Upper lobe of right lung (tissue), 1 donor: ENCODE measurements around the gene TEDC2. TPM values are rescaled to one million over a fixed set of nuclear protein-coding genes. Genes with fewer than 3 reads are reported as not detected.

Experiments
- ATAC-seq: fragments of 200-7000 bp; cut with Tn5 transposase; one replicate; pipeline ENCODE4 v1.9.1; 2020; ENCODE audit warnings: mild to moderate bottlenecking, moderate library complexity
- DNase-seq: peaks from one replicate; pipeline ENCODE4 v3.0.0-alpha.2; 2020
- H3K27ac ChIP-seq: fragments of 200-600 bp; one replicate; pipeline ENCODE4 v1.8.0; 2022
- H3K27me3 ChIP-seq: fragments of 200-600 bp; one replicate; pipeline ENCODE4 v1.8.0; 2022; ENCODE audit warnings: mild to moderate bottlenecking
- H3K36me3 ChIP-seq: fragments of 200-600 bp; one replicate; pipeline ENCODE4 v1.8.0; 2022
- H3K4me1 ChIP-seq: fragments of 200-600 bp; one replicate; pipeline ENCODE4 v1.8.0; 2022
- H3K4me3 ChIP-seq: fragments of 200-600 bp; one replicate; pipeline ENCODE4 v1.8.0; 2022; ENCODE audit warnings: mild to moderate bottlenecking
- H3K9me3 ChIP-seq: fragments of 200-600 bp; one replicate; pipeline ENCODE4 v1.8.0; 2022
- CTCF ChIP-seq: fragments of 200-600 bp; IDR thresholded peaks from one replicate; pipeline ENCODE4 v1.8.0; 2022; ENCODE audit warnings: antibody characterized with exemption
- intact Hi-C: fragments of 100-400 bp; cut with DNase I; formaldehyde crosslinking; loops from one replicate; pipeline ENCODE4 v1.11.0; 2022
- total RNA-seq: library from RNA; stranded (reverse); fragmentation: NEBNext Ultra II Directional; extraction: Animal tissue kit (Norgen Biotek cat#: 25700); gene quantifications from one replicate; pipeline ENCODE4 v1.2.1, GENCODE V29; 2021
- donor health status: DM: no; HTN: yes; CAD: no; lungs with severe emphysema.

Gene TEDC2
- total RNA-seq, 1 donor from 2014 or later, result not detected

GRCh38 chr16:2452650-2453049 is 7.3 kb upstream of the TEDC2 start:
- ATAC-seq (no peak), DNase-seq (no peak)
- no peaks in the 10 kb centered on the region for H3K4me1 ChIP-seq
- no peak overlapping the region for H3K27ac ChIP-seq
- H3K27me3 ChIP-seq, result no peaks in the 10 kb centered on the region
- H3K36me3 ChIP-seq, result peaks cover 6% of the 10 kb centered on the region
- H3K9me3 ChIP-seq, result no peaks in the 10 kb centered on the region
- TF ChIP-seq CTCF, result no peak
- intact Hi-C loops, result no loop called here
- H3K4me3 ChIP-seq, result no peak overlapping the region

- no peak overlapping the region for H3K4me3 ChIP-seq
- no peaks in the 10 kb centered on the region for H3K36me3 ChIP-seq
- H3K4me1 ChIP-seq, result peaks cover 9% of the 10 kb centered on the region
- ATAC-seq (no peak), DNase-seq (no peak)
- no peak overlapping the region for H3K27ac ChIP-seq
- intact Hi-C loops, result no loop called here
- no peaks in the 10 kb centered on the region for H3K27me3 ChIP-seq
- TF ChIP-seq CTCF, result no peak
- no peaks in the 10 kb centered on the region for H3K9me3 ChIP-seq
Observed at GRCh38 chr16:2455081-2455845, 4.6 kb upstream of the TEDC2 start.

- no peak for TF ChIP-seq CTCF
- ATAC-seq, result no peak
- Histone ChIP-seq H3K27me3 (no peaks in the 10 kb centered on the region), H3K27ac (no peak overlapping the region), H3K4me3 (no peak overlapping the region), H3K9me3 (no peaks in the 10 kb centered on the region), H3K36me3 (no peaks in the 10 kb centered on the region), H3K4me1 (peaks cover 11% of the 10 kb centered on the region)
- intact Hi-C loops, result no loop called here
- no peak for DNase-seq
Observed at GRCh38 chr16:2456551-2457153, 3.3 kb upstream of the TEDC2 start.

GRCh38 chr16:2457267-2457666 is 2.6 kb upstream of the TEDC2 start:
- Histone ChIP-seq H3K4me1 (peaks cover 11% of the 10 kb centered on the region), H3K36me3 (no peaks in the 10 kb centered on the region), H3K27me3 (no peaks in the 10 kb centered on the region), H3K27ac (no peak overlapping the region), H3K4me3 (no peak overlapping the region), H3K9me3 (no peaks in the 10 kb centered on the region)
- ATAC-seq, result no peak
- no peak for TF ChIP-seq CTCF
- intact Hi-C loops, result no loop called here
- no peak for DNase-seq

- DNase-seq, result no peak
- H3K4me3 ChIP-seq, result no peak overlapping the region
- intact Hi-C loops, result no loop called here
- no peak overlapping the region for H3K27ac ChIP-seq
- no peak for TF ChIP-seq CTCF
- peak; percentile 17 for ATAC-seq
- no peaks in the 10 kb centered on the region for H3K36me3 ChIP-seq
- no peaks in the 10 kb centered on the region for H3K27me3 ChIP-seq
- H3K4me1 ChIP-seq, result peaks cover 11% of the 10 kb centered on the region
- H3K9me3 ChIP-seq, result no peaks in the 10 kb centered on the region
Observed at GRCh38 chr16:2457946-2458345, 2.0 kb upstream of the TEDC2 start.
